ENCODE measurements around the gene XKR8.
A peak's percentile ranks its signal among the peaks of the same experiment; 100 is the strongest.

The XKR8 gene

GRCh38 chr1:27966402-27967105 lies 6.8 kb downstream of the XKR8 start:
- Histone ChIP-seq H3K14ac (ENCODE audit: low read length in 2 of 2) (no peak overlapping the region), H3K27ac (ENCODE audit: low read length, poor library complexity, severe bottlenecking) (no peak overlapping the region), H4K91ac (ENCODE audit: low read length) (no peak overlapping the region), H2AK5ac (ENCODE audit: low read length, severe bottlenecking) (no peak overlapping the region), H3K79me1 (replicated peaks; ENCODE audit: low read length, poor library complexity, severe bottlenecking) (peaks cover 18% of the 10 kb centered on the region), H2AFZ (ENCODE audit: low read depth, low read length) (no peak overlapping the region), H3K36me3 (ENCODE audit: control insufficient read depth in 1 of 2, insufficient read depth in 2 of 2, low read depth in 1 of 2, low read length in 2 of 2) (peaks cover 44 to 52% of the 10 kb centered on the region in 2 experiments), H3K4me1 (ENCODE audit: control insufficient read depth, insufficient read depth, low read depth, low read length) (peaks cover 13% of the 10 kb centered on the region), H3K4me2 (ENCODE audit: low read length, poor library complexity, severe bottlenecking) (no peak overlapping the region), H3K23ac (ENCODE audit: low read length in 2 of 2) (no peak overlapping the region), H4K8ac (ENCODE audit: low read length) (no peak overlapping the region), H2BK120ac (ENCODE audit: low read depth, low read length) (no peak overlapping the region), H3K4me3 (ENCODE audit: insufficient read depth in 1 of 2, low read depth in 1 of 2, low read length in 2 of 2) (no peak overlapping the region), H2BK15ac (ENCODE audit: low read depth, poor library complexity, severe bottlenecking) (no peak overlapping the region), H3K4ac (ENCODE audit: low read depth in 1 of 2, low read length in 2 of 2) (no peak overlapping the region), H2BK5ac (ENCODE audit: low read depth, low read length, poor library complexity, severe bottlenecking) (no peak overlapping the region), H2BK12ac (ENCODE audit: low read length in 2 of 2) (peak overlapping the region in 1 of 2 experiments; percentile 6), H3K9ac (ENCODE audit: low read length) (no peak overlapping the region), H3K18ac (ENCODE audit: low read depth in 1 of 2, low read length in 2 of 2) (no peak overlapping the region), H3K27me3 (ENCODE audit: control insufficient read depth in 1 of 2, insufficient read depth in 1 of 2, low read length in 2 of 2) (no peaks in the 10 kb centered on the region), H3K9me3 (ENCODE audit: control insufficient read depth, low read length) (no peaks in the 10 kb centered on the region)
- DNase-seq, result no peak
- WGBS, result 95% methylated on average over 24 of the region's 24 CpGs

GRCh38 chr1:27967106-27967883 lies 7.5 kb downstream of the XKR8 start:
- Histone ChIP-seq H3K4me2 (ENCODE audit: low read length, poor library complexity, severe bottlenecking) (no peak overlapping the region), H2AK5ac (ENCODE audit: low read length, severe bottlenecking) (no peak overlapping the region), H2BK5ac (ENCODE audit: low read depth, low read length, poor library complexity, severe bottlenecking) (no peak overlapping the region), H3K27ac (ENCODE audit: low read length, poor library complexity, severe bottlenecking) (no peak overlapping the region), H3K23ac (ENCODE audit: low read length in 2 of 2) (no peak overlapping the region), H2BK15ac (ENCODE audit: low read depth, poor library complexity, severe bottlenecking) (no peak overlapping the region), H3K4ac (ENCODE audit: low read depth in 1 of 2, low read length in 2 of 2) (no peak overlapping the region), H3K9me3 (ENCODE audit: control insufficient read depth, low read length) (no peaks in the 10 kb centered on the region), H3K4me1 (ENCODE audit: control insufficient read depth, insufficient read depth, low read depth, low read length) (peaks cover 9% of the 10 kb centered on the region), H3K9ac (ENCODE audit: low read length) (peak overlapping the region; percentile 81), H3K4me3 (ENCODE audit: insufficient read depth in 1 of 2, low read depth in 1 of 2, low read length in 2 of 2) (no peak overlapping the region), H3K27me3 (ENCODE audit: control insufficient read depth in 1 of 2, insufficient read depth in 1 of 2, low read length in 2 of 2) (no peaks in the 10 kb centered on the region), H3K79me1 (replicated peaks; ENCODE audit: low read length, poor library complexity, severe bottlenecking) (peaks cover 14% of the 10 kb centered on the region), H2BK120ac (ENCODE audit: low read depth, low read length) (no peak overlapping the region), H3K14ac (ENCODE audit: low read length in 2 of 2) (no peak overlapping the region), H4K8ac (ENCODE audit: low read length) (no peak overlapping the region), H3K36me3 (ENCODE audit: control insufficient read depth in 1 of 2, insufficient read depth in 2 of 2, low read depth in 1 of 2, low read length in 2 of 2) (peaks cover 44 to 55% of the 10 kb centered on the region in 2 experiments), H4K91ac (ENCODE audit: low read length) (no peak overlapping the region), H2AFZ (ENCODE audit: low read depth, low read length) (no peak overlapping the region), H3K18ac (ENCODE audit: low read depth in 1 of 2, low read length in 2 of 2) (no peak overlapping the region), H2BK12ac (ENCODE audit: low read length in 2 of 2) (peak overlapping the region in 1 of 2 experiments; percentile 11)
- WGBS, result 98% methylated on average over 12 of the region's 12 CpGs
- DNase-seq, result no peak

- Histone ChIP-seq H3K23ac (ENCODE audit: low read length in 2 of 2) (no peak overlapping the region), H4K8ac (ENCODE audit: low read length) (no peak overlapping the region), H2BK12ac (ENCODE audit: low read length in 2 of 2) (no peak overlapping the region), H3K9me3 (ENCODE audit: control insufficient read depth, low read length) (no peaks in the 10 kb centered on the region), H2BK15ac (ENCODE audit: low read depth, poor library complexity, severe bottlenecking) (peak overlapping the region; percentile 55), H2AFZ (ENCODE audit: low read depth, low read length) (no peak overlapping the region), H2AK5ac (ENCODE audit: low read length, severe bottlenecking) (no peak overlapping the region), H3K4me1 (ENCODE audit: control insufficient read depth, insufficient read depth, low read depth, low read length) (peaks cover 9% of the 10 kb centered on the region), H3K79me1 (replicated peaks; ENCODE audit: low read length, poor library complexity, severe bottlenecking) (peaks cover 14% of the 10 kb centered on the region), H3K27ac (ENCODE audit: low read length, poor library complexity, severe bottlenecking) (no peak overlapping the region), H3K4me3 (ENCODE audit: insufficient read depth in 1 of 2, low read depth in 1 of 2, low read length in 2 of 2) (no peak overlapping the region), H3K9ac (ENCODE audit: low read length) (peak overlapping the region; percentile 81), H3K14ac (ENCODE audit: low read length in 2 of 2) (no peak overlapping the region), H3K36me3 (ENCODE audit: control insufficient read depth in 1 of 2, insufficient read depth in 2 of 2, low read depth in 1 of 2, low read length in 2 of 2) (peaks cover 49 to 62% of the 10 kb centered on the region in 2 experiments), H3K27me3 (ENCODE audit: control insufficient read depth in 1 of 2, insufficient read depth in 1 of 2, low read length in 2 of 2) (no peaks in the 10 kb centered on the region), H4K91ac (ENCODE audit: low read length) (peak overlapping the region; percentile 7), H3K4ac (ENCODE audit: low read depth in 1 of 2, low read length in 2 of 2) (peak overlapping the region in 1 of 2 experiments; percentile 27), H3K18ac (ENCODE audit: low read depth in 1 of 2, low read length in 2 of 2) (peak overlapping the region; percentile 58 to 80), H2BK120ac (ENCODE audit: low read depth, low read length) (no peak overlapping the region), H2BK5ac (ENCODE audit: low read depth, low read length, poor library complexity, severe bottlenecking) (no peak overlapping the region), H3K4me2 (ENCODE audit: low read length, poor library complexity, severe bottlenecking) (no peak overlapping the region)
- WGBS, result 73% methylated on average over 3 of the region's 4 CpGs
- no peak for DNase-seq
These were observed 8.2 kb downstream of the XKR8 start for GRCh38 chr1:27967884-27968466.

- Histone ChIP-seq H4K8ac (ENCODE audit: low read length) (no peak overlapping the region), H3K4me3 (ENCODE audit: insufficient read depth in 1 of 2, low read depth in 1 of 2, low read length in 2 of 2) (no peak overlapping the region), H3K23ac (ENCODE audit: low read length in 2 of 2) (no peak overlapping the region), H3K18ac (ENCODE audit: low read depth in 1 of 2, low read length in 2 of 2) (no peak overlapping the region), H2BK120ac (ENCODE audit: low read depth, low read length) (no peak overlapping the region), H2BK12ac (ENCODE audit: low read length in 2 of 2) (no peak overlapping the region), H3K27me3 (ENCODE audit: control insufficient read depth in 1 of 2, insufficient read depth in 1 of 2, low read length in 2 of 2) (no peaks in the 10 kb centered on the region), H4K91ac (ENCODE audit: low read length) (no peak overlapping the region), H3K4me1 (ENCODE audit: control insufficient read depth, insufficient read depth, low read depth, low read length) (peaks cover 9% of the 10 kb centered on the region), H3K14ac (ENCODE audit: low read length in 2 of 2) (no peak overlapping the region), H3K4me2 (ENCODE audit: low read length, poor library complexity, severe bottlenecking) (no peak overlapping the region), H3K9ac (ENCODE audit: low read length) (peak overlapping the region; percentile 81), H2BK15ac (ENCODE audit: low read depth, poor library complexity, severe bottlenecking) (no peak overlapping the region), H2AFZ (ENCODE audit: low read depth, low read length) (no peak overlapping the region), H3K79me1 (replicated peaks; ENCODE audit: low read length, poor library complexity, severe bottlenecking) (peaks cover 14% of the 10 kb centered on the region), H3K4ac (ENCODE audit: low read depth in 1 of 2, low read length in 2 of 2) (no peak overlapping the region), H2BK5ac (ENCODE audit: low read depth, low read length, poor library complexity, severe bottlenecking) (no peak overlapping the region), H3K9me3 (ENCODE audit: control insufficient read depth, low read length) (no peaks in the 10 kb centered on the region), H3K36me3 (ENCODE audit: control insufficient read depth in 1 of 2, insufficient read depth in 2 of 2, low read depth in 1 of 2, low read length in 2 of 2) (peaks cover 46 to 61% of the 10 kb centered on the region in 2 experiments), H3K27ac (ENCODE audit: low read length, poor library complexity, severe bottlenecking) (no peak overlapping the region), H2AK5ac (ENCODE audit: low read length, severe bottlenecking) (no peak overlapping the region)
- DNase-seq, result peak; percentile 94
- 31% methylated on average over 3 of the region's 3 CpGs for WGBS
These were observed 8.9 kb downstream of the XKR8 start for GRCh38 chr1:27968692-27969091.

Data from mesenchymal stem cell (in vitro differentiated cells and primary cell).